NCI-H1694 (cell line): ENCODE measurements around the gene VCX3A.
"Not testable (repeated sequence)": the region's sequence is repeated elsewhere in the genome, so short reads cannot be mapped to it uniquely, and the experiment has no call there.

Source experiments
- DNase-seq: peaks from one replicate; lab custom pipeline; 2025; lab: John Stamatoyannopoulos, UW

The VCX3A gene

GRCh38 chrX:6535018-6535417 lies at the start of gene VCX3A:
Gene VCX3A (minus strand): TSS chrX:6535118. CDS start chrX:6534497, 621 bp downstream.
- DNase-seq: not testable (repeated sequence)

- no peak for DNase-seq
These were observed 39.8 kb upstream of the VCX3A start for GRCh38 chrX:6574762-6575161.

- DNase-seq: no peak
These were observed 33.1 kb upstream of the VCX3A start for GRCh38 chrX:6568031-6568430.

GRCh38 chrX:6558979-6559378 lies 24.1 kb upstream of the VCX3A start:
- DNase-seq: no peak

DNA sequence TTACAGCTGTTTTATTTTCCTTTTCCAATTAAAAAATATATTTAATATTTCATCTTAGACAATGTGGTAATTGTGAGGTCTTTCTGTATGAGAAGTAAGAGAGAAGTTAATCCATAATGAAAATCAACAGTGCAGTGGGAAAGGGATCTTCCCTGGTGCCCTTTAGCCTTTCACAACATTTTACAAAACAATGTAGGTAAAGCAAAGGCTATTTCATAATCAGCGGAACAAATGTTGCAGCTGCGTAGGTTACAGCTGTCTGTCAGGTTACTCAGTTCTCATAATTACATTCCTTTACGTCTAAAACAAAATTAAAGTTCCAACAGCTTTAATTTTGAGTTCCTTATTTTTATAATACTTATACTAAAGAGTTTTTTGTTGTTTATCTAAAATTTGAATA lies 22.8 kb upstream of the VCX3A start:
- no peak for DNase-seq

DNA sequence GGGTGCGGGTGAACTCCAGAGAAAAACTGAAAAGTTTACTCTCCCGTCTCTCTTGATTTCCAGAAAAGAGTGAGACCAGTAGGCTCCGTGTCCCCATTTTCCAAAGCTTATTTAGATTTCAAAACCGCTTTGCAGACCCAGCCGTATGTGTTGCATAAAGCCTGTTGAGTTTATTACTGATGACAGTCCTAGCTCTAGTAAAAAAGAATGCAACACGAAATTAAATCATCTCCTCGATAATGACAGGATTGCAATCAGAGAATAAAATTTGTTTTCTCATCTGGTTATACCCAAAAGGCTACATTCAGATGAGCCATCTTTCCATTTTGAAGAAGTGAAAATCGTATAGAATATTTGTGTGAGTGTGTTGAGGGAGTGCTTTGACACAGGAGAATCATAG lies 16.1 kb upstream of the VCX3A start:
- no peak for DNase-seq

DNA sequence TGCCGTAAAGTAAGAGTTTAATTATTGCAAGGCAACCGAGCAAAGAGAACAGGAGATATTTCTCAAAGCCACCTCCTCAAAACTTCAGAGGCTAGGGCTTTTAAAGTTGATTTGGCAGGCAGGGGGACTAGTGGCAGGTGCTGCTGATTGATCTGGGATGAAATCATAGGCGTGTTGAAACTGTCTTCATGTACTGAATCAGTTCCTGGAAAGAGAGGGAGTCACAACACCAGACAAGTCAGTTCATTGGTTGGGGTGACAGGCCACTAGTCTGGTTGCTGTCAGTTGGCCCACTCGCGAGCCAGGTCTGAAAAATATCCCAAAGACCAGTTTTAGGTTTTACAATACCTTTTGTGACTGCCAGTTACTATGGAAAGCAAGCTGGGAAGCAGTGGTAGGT lies 10.8 kb upstream of the VCX3A start:
- no peak for DNase-seq

DNA sequence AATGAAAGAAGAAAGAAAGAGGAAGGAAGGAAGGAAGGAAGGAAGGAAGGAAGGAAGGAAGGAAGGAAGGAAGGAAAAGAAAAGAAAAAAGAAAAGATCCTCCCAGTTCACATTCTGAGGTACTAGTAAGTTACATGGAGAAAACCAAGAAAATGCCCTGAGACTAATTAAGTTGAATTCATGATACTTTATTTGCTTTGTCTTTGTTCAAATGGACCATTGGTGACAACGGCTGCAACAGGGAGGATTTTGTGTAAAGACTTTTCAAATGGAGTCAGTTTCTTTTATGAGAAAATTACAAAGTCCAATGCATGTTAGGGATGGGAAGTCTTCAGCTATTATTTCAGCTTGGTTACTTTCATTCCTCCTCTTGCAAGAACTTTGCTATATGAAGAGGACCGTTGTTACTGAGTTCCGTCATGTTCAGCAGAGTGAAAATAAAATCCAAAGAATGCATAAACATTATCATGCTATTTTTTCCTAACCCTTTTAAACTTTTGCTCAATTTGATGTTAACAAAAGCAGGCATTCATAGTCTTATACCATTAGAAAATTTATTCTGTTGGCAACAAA lies 8.3 kb downstream of the VCX3A start:
- no peak for DNase-seq

- DNase-seq: no peak
These were observed 17.5 kb downstream of the VCX3A start for GRCh38 chrX:6517376-6517775.

- DNase-seq: no peak
These were observed 28.5 kb downstream of the VCX3A start for GRCh38 chrX:6506444-6506843.

GRCh38 chrX:6505960-6506359 lies 29.0 kb downstream of the VCX3A start:
- DNase-seq: no peak

DNA sequence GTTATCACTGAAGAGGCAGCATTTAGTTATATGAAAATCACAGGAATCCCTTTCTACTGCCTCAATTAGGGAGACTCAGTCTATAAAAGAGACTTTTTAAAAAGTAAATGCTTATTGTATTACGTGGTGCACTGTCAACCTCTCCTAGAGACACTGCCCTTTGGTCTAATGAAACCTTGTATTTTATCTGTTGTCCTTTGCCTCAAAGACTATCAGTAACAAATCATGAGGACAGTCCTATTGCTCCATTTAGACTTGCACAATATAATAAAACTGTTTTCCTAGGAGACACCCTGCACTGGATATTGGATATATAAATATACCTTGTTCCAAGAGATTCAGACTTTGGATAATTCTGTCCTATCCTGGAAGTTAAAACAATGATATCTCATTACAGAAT lies 34.2 kb downstream of the VCX3A start:
- no peak for DNase-seq

DNA sequence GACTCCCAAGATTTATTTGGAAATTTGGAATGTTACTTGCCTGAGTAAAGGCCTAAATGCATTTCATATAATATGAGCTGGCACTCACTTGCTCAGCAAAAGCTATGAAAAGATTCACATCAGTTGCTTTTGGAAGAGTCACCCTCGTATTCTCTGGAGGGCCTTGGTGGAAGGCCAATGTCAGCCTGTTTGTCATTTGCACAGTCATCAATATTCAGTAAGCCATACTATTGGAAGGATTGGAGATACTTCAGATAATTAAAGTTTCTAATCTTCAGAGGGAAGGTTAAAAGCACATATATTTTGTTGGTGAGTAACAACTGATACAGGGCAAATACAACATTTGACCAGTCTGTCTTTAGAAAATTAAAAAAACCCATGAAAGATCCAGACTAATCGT lies 36.6 kb downstream of the VCX3A start:
- DNase-seq: no peak
